Measurements from ENCODE around the gene SCO2. TPM values are rescaled to one million over a fixed set of nuclear protein-coding genes. Genes with fewer than 3 reads are reported as not detected.

SCO2 gene
- total and polyA plus RNA-seq, 10 of the 15 experiments (the other 5 are each of a cell fraction or from before 2014, with no cell fraction given) = 0.18 to 16.0 (median 2.4) TPM; not detected in 1

DNA sequence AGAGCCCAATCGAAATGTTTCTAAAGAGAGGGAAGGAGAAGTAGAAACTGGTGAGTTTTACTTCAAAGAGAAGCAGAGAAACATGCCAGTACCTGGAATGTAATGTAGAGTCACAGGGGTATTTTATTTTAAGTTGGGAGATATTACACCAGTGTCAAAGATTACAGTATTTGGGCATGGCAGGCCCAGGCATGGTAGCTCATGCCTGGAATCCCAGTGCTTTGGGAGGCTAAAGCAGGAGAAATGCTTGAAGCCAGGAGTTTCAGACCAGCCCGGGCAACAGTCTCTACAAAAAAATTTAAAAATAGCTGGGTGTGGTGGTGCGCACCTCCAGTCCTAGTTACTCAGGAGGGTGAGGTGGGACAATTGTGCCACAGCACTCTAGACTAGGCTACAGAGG is 34.6 kb upstream of the SCO2 start:
- Histone ChIP-seq H3K4me2 (ENCODE audit: control insufficient read depth, insufficient read depth) (no peak overlapping the region), H3K79me2 (ENCODE audit: control insufficient read depth, insufficient read depth, low read length) (no peaks in the 10 kb centered on the region), H3K4me1 (ENCODE audit: control insufficient read depth, insufficient read depth, low read length) (no peaks in the 10 kb centered on the region), H3K9me3 (replicated peaks; ENCODE audit: control insufficient read depth, insufficient read depth, low read length) (no peaks in the 10 kb centered on the region), H3K9ac (ENCODE audit: control insufficient read depth, insufficient read depth, low read length) (no peak overlapping the region), H3K4me3 (no peak overlapping the region), H3K27ac (ENCODE audit: control insufficient read depth, insufficient read depth) (no peak overlapping the region), H3K36me3 (ENCODE audit: control insufficient read depth in 2 of 2, insufficient read depth in 2 of 2, low read length in 1 of 2) (no peaks in the 10 kb centered on the region), H4K20me1 (ENCODE audit: control insufficient read depth, insufficient read depth) (no peaks in the 10 kb centered on the region), H3K27me3 (replicated peaks in 1 of 2; ENCODE audit: control insufficient read depth in 2 of 2, insufficient read depth in 2 of 2, low read length in 1 of 2) (peaks cover 0 to 1% of the 10 kb centered on the region in 2 experiments; a peak in 1 of 4 replicates), H2AFZ (ENCODE audit: control insufficient read depth, low read depth, low read length) (no peak overlapping the region)
- BruUV-seq (replicated peaks) = no TSS peak
- SMC1A ChIA-PET (ENCODE audit: uncharacterized antibody, unreplicated experiment) = interaction anchor here (0.6 to 1.0 kb wide), 3 partner anchors 9 to 29 kb away, joined by 3 to 4 read pairs (median 3); no protein-coding TSS in a partner anchor
- RAD21 ChIA-PET (ENCODE audit: unreplicated experiment) = no interaction called here
- WGBS (ENCODE audit: insufficient coverage, insufficient replicate concordance, low lambda C conversion rate, missing lambda C conversion rate) = 65% methylated on average over 3 of the region's 3 CpGs
- CTCF ChIA-PET = interaction anchor here (0.9 kb wide), 1 partner anchor 62 kb away, joined by 4 read pairs; no protein-coding TSS in a partner anchor
- intact Hi-C loops (cut with micrococcal nuclease; ENCODE audit: unreplicated experiment) (loop anchor here (5.0 kb wide), 1 partner anchor 33 kb away; the partner anchor contains the start of gene SCO2), in situ Hi-C loops (cut with MboI) (no loop called here)
- FAIRE-seq (no peak), ATAC-seq (no peak), DNase-seq (ENCODE audit: low read depth, low spot score) (no peak)
- POLR2A ChIA-PET = no interaction called here
- TF ChIP-seq ZNF384 (IDR thresholded peaks at IDR 0.05; ENCODE audit: borderline replicate concordance, low read depth, low read length) = no peak
- TF ChIP-seq, protein P1, sequence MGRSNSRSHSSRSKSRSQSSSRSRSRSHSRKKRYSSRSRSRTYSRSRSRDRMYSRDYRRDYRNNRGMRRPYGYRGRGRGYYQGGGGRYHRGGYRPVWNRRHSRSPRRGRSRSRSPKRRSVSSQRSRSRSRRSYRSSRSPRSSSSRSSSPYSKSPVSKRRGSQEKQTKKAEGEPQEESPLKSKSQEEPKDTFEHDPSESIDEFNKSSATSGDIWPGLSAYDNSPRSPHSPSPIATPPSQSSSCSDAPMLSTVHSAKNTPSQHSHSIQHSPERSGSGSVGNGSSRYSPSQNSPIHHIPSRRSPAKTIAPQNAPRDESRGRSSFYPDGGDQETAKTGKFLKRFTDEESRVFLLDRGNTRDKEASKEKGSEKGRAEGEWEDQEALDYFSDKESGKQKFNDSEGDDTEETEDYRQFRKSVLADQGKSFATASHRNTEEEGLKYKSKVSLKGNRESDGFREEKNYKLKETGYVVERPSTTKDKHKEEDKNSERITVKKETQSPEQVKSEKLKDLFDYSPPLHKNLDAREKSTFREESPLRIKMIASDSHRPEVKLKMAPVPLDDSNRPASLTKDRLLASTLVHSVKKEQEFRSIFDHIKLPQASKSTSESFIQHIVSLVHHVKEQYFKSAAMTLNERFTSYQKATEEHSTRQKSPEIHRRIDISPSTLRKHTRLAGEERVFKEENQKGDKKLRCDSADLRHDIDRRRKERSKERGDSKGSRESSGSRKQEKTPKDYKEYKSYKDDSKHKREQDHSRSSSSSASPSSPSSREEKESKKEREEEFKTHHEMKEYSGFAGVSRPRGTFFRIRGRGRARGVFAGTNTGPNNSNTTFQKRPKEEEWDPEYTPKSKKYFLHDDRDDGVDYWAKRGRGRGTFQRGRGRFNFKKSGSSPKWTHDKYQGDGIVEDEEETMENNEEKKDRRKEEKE (IDR thresholded peaks at IDR 0.05) = no peak
- no peak for TF ChIP-seq FOXK2 (IDR thresholded peaks at IDR 0.05)
- TF ChIP-seq CHD4 (IDR thresholded peaks at IDR 0.05) = no peak
- TF ChIP-seq, protein P2, sequence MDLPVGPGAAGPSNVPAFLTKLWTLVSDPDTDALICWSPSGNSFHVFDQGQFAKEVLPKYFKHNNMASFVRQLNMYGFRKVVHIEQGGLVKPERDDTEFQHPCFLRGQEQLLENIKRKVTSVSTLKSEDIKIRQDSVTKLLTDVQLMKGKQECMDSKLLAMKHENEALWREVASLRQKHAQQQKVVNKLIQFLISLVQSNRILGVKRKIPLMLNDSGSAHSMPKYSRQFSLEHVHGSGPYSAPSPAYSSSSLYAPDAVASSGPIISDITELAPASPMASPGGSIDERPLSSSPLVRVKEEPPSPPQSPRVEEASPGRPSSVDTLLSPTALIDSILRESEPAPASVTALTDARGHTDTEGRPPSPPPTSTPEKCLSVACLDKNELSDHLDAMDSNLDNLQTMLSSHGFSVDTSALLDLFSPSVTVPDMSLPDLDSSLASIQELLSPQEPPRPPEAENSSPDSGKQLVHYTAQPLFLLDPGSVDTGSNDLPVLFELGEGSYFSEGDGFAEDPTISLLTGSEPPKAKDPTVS (IDR thresholded peaks at IDR 0.05; ENCODE audit: low read depth, low read length) = no peak
- no peak for TF ChIP-seq HDAC2 (IDR thresholded peaks at IDR 0.05)
- TF ChIP-seq, protein P3, sequence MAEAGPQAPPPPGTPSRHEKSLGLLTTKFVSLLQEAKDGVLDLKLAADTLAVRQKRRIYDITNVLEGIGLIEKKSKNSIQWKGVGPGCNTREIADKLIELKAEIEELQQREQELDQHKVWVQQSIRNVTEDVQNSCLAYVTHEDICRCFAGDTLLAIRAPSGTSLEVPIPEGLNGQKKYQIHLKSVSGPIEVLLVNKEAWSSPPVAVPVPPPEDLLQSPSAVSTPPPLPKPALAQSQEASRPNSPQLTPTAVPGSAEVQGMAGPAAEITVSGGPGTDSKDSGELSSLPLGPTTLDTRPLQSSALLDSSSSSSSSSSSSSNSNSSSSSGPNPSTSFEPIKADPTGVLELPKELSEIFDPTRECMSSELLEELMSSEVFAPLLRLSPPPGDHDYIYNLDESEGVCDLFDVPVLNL (IDR thresholded peaks at IDR 0.05; ENCODE audit: low read depth, low read length) = no peak
- no peak for TF ChIP-seq CBFB (IDR thresholded peaks at IDR 0.05; ENCODE audit: low read depth)
- TF ChIP-seq GATAD2B (conservative IDR thresholded peaks at IDR 0.05; ENCODE audit: low read depth) = no peak
- TF ChIP-seq, protein P4, sequence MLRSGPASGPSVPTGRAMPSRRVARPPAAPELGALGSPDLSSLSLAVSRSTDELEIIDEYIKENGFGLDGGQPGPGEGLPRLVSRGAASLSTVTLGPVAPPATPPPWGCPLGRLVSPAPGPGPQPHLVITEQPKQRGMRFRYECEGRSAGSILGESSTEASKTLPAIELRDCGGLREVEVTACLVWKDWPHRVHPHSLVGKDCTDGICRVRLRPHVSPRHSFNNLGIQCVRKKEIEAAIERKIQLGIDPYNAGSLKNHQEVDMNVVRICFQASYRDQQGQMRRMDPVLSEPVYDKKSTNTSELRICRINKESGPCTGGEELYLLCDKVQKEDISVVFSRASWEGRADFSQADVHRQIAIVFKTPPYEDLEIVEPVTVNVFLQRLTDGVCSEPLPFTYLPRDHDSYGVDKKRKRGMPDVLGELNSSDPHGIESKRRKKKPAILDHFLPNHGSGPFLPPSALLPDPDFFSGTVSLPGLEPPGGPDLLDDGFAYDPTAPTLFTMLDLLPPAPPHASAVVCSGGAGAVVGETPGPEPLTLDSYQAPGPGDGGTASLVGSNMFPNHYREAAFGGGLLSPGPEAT (IDR thresholded peaks at IDR 0.05; ENCODE audit: low read depth) = no peak
- TF ChIP-seq, protein P5, sequence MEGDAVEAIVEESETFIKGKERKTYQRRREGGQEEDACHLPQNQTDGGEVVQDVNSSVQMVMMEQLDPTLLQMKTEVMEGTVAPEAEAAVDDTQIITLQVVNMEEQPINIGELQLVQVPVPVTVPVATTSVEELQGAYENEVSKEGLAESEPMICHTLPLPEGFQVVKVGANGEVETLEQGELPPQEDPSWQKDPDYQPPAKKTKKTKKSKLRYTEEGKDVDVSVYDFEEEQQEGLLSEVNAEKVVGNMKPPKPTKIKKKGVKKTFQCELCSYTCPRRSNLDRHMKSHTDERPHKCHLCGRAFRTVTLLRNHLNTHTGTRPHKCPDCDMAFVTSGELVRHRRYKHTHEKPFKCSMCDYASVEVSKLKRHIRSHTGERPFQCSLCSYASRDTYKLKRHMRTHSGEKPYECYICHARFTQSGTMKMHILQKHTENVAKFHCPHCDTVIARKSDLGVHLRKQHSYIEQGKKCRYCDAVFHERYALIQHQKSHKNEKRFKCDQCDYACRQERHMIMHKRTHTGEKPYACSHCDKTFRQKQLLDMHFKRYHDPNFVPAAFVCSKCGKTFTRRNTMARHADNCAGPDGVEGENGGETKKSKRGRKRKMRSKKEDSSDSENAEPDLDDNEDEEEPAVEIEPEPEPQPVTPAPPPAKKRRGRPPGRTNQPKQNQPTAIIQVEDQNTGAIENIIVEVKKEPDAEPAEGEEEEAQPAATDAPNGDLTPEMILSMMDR (IDR thresholded peaks at IDR 0.05 in 2 of 3, conservative IDR thresholded peaks at IDR 0.05 in 1 of 3; ENCODE audit: control insufficient read depth in 2 of 3, extremely low read depth in 1 of 3, insufficient read depth in 1 of 3, low read depth in 3 of 3, low read length in 3 of 3) = no peak
- no peak for TF ChIP-seq DPF2 (IDR thresholded peaks at IDR 0.05)
- TF ChIP-seq NR2C1 (IDR thresholded peaks at IDR 0.05) = no peak
- no peak for TF ChIP-seq ZBED1 (IDR thresholded peaks at IDR 0.05; ENCODE audit: borderline replicate concordance)

Data from GM12878 (cell line).